Endothelial cell (in vitro differentiated cells): ENCODE measurements around the gene ZNF275. TPM values are rescaled to one million over a fixed set of nuclear protein-coding genes. Genes with fewer than 3 reads are reported as not detected.

ENCODE experiments used
- DNase-seq: peaks from one replicate; pipeline ENCODE4 v3.0.0; 2021; ENCODE audit warnings: low spot score
- H3K27ac Mint-ChIP-seq: one replicate; pipeline ENCODE4 v1.8.0; 2021; ENCODE audit warnings: mixed read lengths, inconsistent platforms; ENCODE audit not compliant: unreplicated experiment
- H3K27me3 Mint-ChIP-seq: one replicate; pipeline ENCODE4 v1.8.0; 2021; ENCODE audit warnings: mild to moderate bottlenecking, moderate library complexity, mixed read lengths, inconsistent platforms; ENCODE audit not compliant: unreplicated experiment
- H3K36me3 Mint-ChIP-seq: one replicate; pipeline ENCODE4 v1.8.0; 2021; ENCODE audit warnings: mild to moderate bottlenecking, low read depth, mixed read lengths, inconsistent platforms; ENCODE audit not compliant: unreplicated experiment
- H3K4me1 Mint-ChIP-seq: one replicate; pipeline ENCODE4 v1.8.0; 2021; ENCODE audit warnings: mild to moderate bottlenecking, mixed read lengths, inconsistent platforms; ENCODE audit not compliant: unreplicated experiment
- H3K4me3 Mint-ChIP-seq: one replicate; pipeline ENCODE4 v1.8.0; 2021; ENCODE audit warnings: mild to moderate bottlenecking, mixed read lengths, inconsistent platforms; ENCODE audit not compliant: unreplicated experiment
- H3K9me3 Mint-ChIP-seq: one replicate; pipeline ENCODE4 v1.8.0; 2021; ENCODE audit warnings: mixed read lengths, inconsistent platforms; ENCODE audit not compliant: unreplicated experiment
- CTCF ChIP-seq: fragments of 200-600 bp; sonication (generic); IDR thresholded peaks from one replicate; pipeline ENCODE4 v1.5.0; 2021; ENCODE audit warnings: antibody characterized with exemption; ENCODE audit not compliant: unreplicated experiment
- total RNA-seq: library from RNA; stranded (reverse); fragmentation: NEBNext Ultra II Directional; extraction: Animal tissue kit (Norgen Biotek cat#: 25700); gene quantifications from one replicate; pipeline ENCODE4 v1.2.1, GENCODE V29; 2021; ENCODE audit not compliant: unreplicated experiment

Gene ZNF275
- total RNA-seq, 1 donor from 2014 or later, result 14.4 TPM

GRCh38 chrX:153395613-153396319 lies 61.8 kb downstream of the ZNF275 start:
- Mint-ChIP-seq H3K27ac (no peak overlapping the region), H3K9me3 (no peaks in the 10 kb centered on the region)

GRCh38 chrX:153396320-153397195 lies 62.6 kb downstream of the ZNF275 start:
- H3K4me3 Mint-ChIP-seq, result no peak overlapping the region
- no peaks in the 10 kb centered on the region for H3K9me3 Mint-ChIP-seq
- no peaks in the 10 kb centered on the region for H3K36me3 Mint-ChIP-seq
- H3K4me1 Mint-ChIP-seq, result no peaks in the 10 kb centered on the region
- H3K27me3 Mint-ChIP-seq, result peaks cover 7% of the 10 kb centered on the region
- no peak overlapping the region for H3K27ac Mint-ChIP-seq
- no peak for DNase-seq
- no peak for TF ChIP-seq CTCF

More at GRCh38 chrX:153395613-153396319, 61.8 kb downstream of the ZNF275 start:
- H3K27me3 Mint-ChIP-seq, result peaks cover 7% of the 10 kb centered on the region
- DNase-seq, result no peak
- no peak overlapping the region for H3K4me3 Mint-ChIP-seq
- no peaks in the 10 kb centered on the region for H3K36me3 Mint-ChIP-seq
- H3K4me1 Mint-ChIP-seq, result no peaks in the 10 kb centered on the region
- no peak for TF ChIP-seq CTCF

GRCh38 chrX:153397256-153397960 lies 63.5 kb downstream of the ZNF275 start:
- Mint-ChIP-seq H3K9me3 (no peaks in the 10 kb centered on the region), H3K4me3 (no peak overlapping the region), H3K4me1 (no peaks in the 10 kb centered on the region), H3K27ac (no peak overlapping the region), H3K36me3 (no peaks in the 10 kb centered on the region), H3K27me3 (peaks cover 8% of the 10 kb centered on the region)
- no peak for DNase-seq
- no peak for TF ChIP-seq CTCF

GRCh38 chrX:153398275-153398960 lies 64.5 kb downstream of the ZNF275 start:
- Mint-ChIP-seq H3K27me3 (peaks cover 8% of the 10 kb centered on the region), H3K9me3 (no peaks in the 10 kb centered on the region), H3K4me3 (no peak overlapping the region), H3K27ac (no peak overlapping the region), H3K4me1 (no peaks in the 10 kb centered on the region), H3K36me3 (no peaks in the 10 kb centered on the region)
- TF ChIP-seq CTCF, result no peak
- DNase-seq, result no peak
